ENCODE measurements around the gene SLIT3. TPM values are rescaled to one million over a fixed set of nuclear protein-coding genes. Genes with fewer than 3 reads are reported as not detected.

The SLIT3 gene
- total RNA-seq, 1 donor from 2014 or later, result 31.8 TPM

DNA sequence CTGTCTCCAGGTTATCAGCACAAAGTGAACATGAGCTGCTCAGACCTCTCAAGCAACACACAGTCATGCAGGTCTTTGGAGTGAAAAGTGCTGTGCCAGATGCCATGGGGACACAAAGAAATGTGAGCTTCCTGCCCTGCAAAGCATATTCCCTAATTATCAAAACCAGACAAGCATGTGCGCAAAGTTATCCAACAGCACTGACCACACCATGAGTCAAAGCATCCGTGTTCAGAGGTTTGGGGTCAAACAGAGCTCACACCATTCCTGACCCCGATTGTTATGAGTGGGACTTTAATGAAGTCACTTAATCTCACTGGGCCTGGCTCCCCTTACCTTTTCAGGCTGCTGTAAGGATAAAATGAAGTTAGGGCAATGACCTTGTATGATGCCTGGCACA, 138.5 kb downstream of the SLIT3 start:
- peaks cover 53% of the 10 kb centered on the region for H3K4me1 Mint-ChIP-seq (ENCODE audit: unreplicated experiment)
- peaks cover 15% of the 10 kb centered on the region for H3K9me3 Mint-ChIP-seq (ENCODE audit: unreplicated experiment)
- no peaks in the 10 kb centered on the region for H3K27me3 Mint-ChIP-seq (ENCODE audit: unreplicated experiment)
- peaks cover 14% of the 10 kb centered on the region for H3K36me3 Mint-ChIP-seq (ENCODE audit: unreplicated experiment)
- H3K27ac Mint-ChIP-seq (ENCODE audit: unreplicated experiment), result peak overlapping the region; percentile 87
- no peak for DNase-seq (ENCODE audit: extremely low spot score, unreplicated experiment)
- H3K4me3 Mint-ChIP-seq (ENCODE audit: unreplicated experiment), result no peak overlapping the region
- TF ChIP-seq, protein P1, sequence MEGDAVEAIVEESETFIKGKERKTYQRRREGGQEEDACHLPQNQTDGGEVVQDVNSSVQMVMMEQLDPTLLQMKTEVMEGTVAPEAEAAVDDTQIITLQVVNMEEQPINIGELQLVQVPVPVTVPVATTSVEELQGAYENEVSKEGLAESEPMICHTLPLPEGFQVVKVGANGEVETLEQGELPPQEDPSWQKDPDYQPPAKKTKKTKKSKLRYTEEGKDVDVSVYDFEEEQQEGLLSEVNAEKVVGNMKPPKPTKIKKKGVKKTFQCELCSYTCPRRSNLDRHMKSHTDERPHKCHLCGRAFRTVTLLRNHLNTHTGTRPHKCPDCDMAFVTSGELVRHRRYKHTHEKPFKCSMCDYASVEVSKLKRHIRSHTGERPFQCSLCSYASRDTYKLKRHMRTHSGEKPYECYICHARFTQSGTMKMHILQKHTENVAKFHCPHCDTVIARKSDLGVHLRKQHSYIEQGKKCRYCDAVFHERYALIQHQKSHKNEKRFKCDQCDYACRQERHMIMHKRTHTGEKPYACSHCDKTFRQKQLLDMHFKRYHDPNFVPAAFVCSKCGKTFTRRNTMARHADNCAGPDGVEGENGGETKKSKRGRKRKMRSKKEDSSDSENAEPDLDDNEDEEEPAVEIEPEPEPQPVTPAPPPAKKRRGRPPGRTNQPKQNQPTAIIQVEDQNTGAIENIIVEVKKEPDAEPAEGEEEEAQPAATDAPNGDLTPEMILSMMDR (IDR thresholded peaks at IDR 0.05), result no peak

DNA sequence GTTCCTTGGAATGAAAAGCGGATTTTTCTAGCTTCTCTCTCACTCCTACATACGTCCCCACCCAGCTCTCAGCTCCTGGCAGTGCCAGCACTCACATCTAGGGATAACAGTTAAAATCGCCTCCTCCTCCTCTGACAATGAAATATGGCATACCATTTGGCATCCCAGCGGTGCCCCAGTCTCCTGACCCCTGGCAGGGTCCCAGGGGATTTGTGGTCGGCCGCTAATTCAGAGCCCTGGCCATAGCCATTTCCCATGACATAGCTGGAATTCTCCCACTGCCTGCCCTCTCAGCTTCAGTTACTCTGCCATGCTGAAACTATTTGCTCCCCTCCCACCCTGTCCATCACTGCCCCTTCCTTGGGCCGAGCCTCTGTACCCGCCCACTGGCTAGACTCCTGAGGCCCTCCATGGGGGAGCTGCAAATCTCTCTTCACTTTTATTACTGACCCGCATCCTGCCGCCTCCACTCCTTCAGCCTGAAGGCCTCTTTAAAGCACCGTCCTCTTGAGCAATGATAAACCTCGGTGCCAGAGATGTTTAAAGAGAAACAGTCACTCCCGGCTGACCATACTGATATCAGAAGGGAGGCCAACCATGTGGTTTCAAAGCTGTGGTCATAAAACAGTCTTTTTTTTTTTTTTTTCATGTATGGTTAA, 139.8 kb downstream of the SLIT3 start:
- peak overlapping the region; percentile 36 for H3K4me3 Mint-ChIP-seq (ENCODE audit: unreplicated experiment)

DNA sequence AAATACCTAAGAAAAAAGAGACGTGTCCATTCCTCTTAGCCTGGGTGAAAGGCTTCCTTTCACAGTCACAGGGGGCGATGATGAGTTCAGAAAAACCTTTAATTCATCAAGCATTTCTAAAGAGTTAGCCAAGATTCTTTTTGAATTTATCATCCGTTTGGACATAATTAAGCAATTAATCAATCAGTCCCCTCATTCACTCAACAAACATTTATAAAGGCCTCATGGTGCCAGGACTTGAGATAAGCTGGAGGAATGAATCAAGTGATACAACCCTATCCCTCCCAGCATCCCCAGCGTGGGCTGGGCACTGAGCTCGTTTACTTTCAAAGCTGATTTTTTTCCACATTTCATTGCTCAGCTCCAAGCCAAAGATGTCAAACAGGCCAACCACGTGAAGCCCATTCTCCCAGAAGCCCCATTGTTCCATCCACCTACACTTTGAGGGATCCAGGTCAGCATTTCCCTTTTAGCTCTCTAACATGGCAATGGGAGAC, 140.5 kb downstream of the SLIT3 start:
- Mint-ChIP-seq H3K36me3 (ENCODE audit: unreplicated experiment) (peaks cover 15% of the 10 kb centered on the region), H3K27ac (ENCODE audit: unreplicated experiment) (peak overlapping the region; percentile 87), H3K4me3 (ENCODE audit: unreplicated experiment) (no peak overlapping the region), H3K27me3 (ENCODE audit: unreplicated experiment) (no peaks in the 10 kb centered on the region), H3K9me3 (ENCODE audit: unreplicated experiment) (peaks cover 16% of the 10 kb centered on the region), H3K4me1 (ENCODE audit: unreplicated experiment) (peaks cover 52% of the 10 kb centered on the region)
- no peak for DNase-seq (ENCODE audit: extremely low spot score, unreplicated experiment)
- TF ChIP-seq, protein P1 (IDR thresholded peaks at IDR 0.05), result peak; percentile 38

More for the DNA sequence above, 139.8 kb downstream of the SLIT3 start:
- Mint-ChIP-seq H3K36me3 (ENCODE audit: unreplicated experiment) (peaks cover 15% of the 10 kb centered on the region), H3K27ac (ENCODE audit: unreplicated experiment) (peak overlapping the region; percentile 87), H3K9me3 (ENCODE audit: unreplicated experiment) (peaks cover 16% of the 10 kb centered on the region), H3K27me3 (ENCODE audit: unreplicated experiment) (no peaks in the 10 kb centered on the region), H3K4me1 (ENCODE audit: unreplicated experiment) (peaks cover 53% of the 10 kb centered on the region)
- peak; percentile 97 for DNase-seq (ENCODE audit: extremely low spot score, unreplicated experiment)
- TF ChIP-seq, protein P1 (IDR thresholded peaks at IDR 0.05), result no peak

DNA sequence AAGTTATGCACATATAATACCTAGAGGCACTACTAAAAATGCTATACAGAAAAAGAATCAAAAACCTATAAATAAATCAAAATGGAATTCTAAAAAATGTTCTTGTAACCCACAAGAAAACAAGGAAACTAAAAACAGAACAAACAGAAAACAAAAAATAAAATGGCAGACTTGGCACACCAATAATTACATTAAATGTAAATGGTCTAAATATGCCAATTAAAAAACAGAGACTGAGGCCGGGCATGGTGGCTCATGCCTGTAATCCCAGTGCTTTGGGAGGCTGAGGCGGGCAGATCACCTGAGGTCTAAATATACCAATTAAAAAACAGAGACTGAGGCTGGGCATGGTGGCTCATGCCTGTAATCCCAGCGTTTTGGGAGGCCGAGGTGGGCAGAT, 142.2 kb downstream of the SLIT3 start:
- H3K36me3 Mint-ChIP-seq (ENCODE audit: unreplicated experiment), result peaks cover 15% of the 10 kb centered on the region
- TF ChIP-seq, protein P1 (IDR thresholded peaks at IDR 0.05), result no peak
- H3K27ac Mint-ChIP-seq (ENCODE audit: unreplicated experiment), result no peak overlapping the region
- peaks cover 37% of the 10 kb centered on the region for H3K4me1 Mint-ChIP-seq (ENCODE audit: unreplicated experiment)
- no peak overlapping the region for H3K4me3 Mint-ChIP-seq (ENCODE audit: unreplicated experiment)
- no peak for DNase-seq (ENCODE audit: extremely low spot score, unreplicated experiment)
- H3K27me3 Mint-ChIP-seq (ENCODE audit: unreplicated experiment), result no peaks in the 10 kb centered on the region
- peaks cover 16% of the 10 kb centered on the region for H3K9me3 Mint-ChIP-seq (ENCODE audit: unreplicated experiment)

DNA sequence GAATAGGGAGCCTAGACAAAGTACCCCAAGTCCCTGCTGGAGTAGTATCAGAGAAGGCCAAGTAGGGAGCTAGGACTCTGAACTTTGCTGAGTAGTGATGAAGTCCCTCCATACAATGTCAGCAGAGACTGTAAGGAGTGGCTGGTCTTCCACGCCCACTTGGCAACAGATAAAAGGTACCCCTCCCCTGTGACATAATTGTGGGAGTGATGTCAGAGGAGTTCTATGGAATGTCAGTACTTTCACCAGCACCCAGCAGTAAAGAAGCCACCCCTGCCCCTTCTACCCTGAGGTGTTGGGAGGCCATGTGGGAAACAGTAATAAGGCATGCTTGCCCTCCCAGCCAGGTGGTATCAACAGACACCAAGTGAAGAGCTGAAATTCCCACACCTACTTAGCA, 143.9 kb downstream of the SLIT3 start:
- Mint-ChIP-seq H3K9me3 (ENCODE audit: unreplicated experiment) (peaks cover 16% of the 10 kb centered on the region), H3K27me3 (ENCODE audit: unreplicated experiment) (no peaks in the 10 kb centered on the region), H3K27ac (ENCODE audit: unreplicated experiment) (no peak overlapping the region), H3K36me3 (ENCODE audit: unreplicated experiment) (peaks cover 15% of the 10 kb centered on the region), H3K4me3 (ENCODE audit: unreplicated experiment) (no peak overlapping the region), H3K4me1 (ENCODE audit: unreplicated experiment) (peaks cover 23% of the 10 kb centered on the region)
- no peak for DNase-seq (ENCODE audit: extremely low spot score, unreplicated experiment)
- TF ChIP-seq, protein P1 (IDR thresholded peaks at IDR 0.05), result no peak
